ENCODE results near the gene GYPC. TPM values are rescaled to one million over a fixed set of nuclear protein-coding genes. Genes with fewer than 3 reads are reported as not detected.
"Not testable (repeated sequence)": the region's sequence is repeated elsewhere in the genome, so short reads cannot be mapped to it uniquely, and the experiment has no call there.

The GYPC gene
- total RNA-seq, 2 experiments from 2014 or later: 149 to 161 TPM

- no peaks in the 10 kb centered on the region for H3K36me3 Mint-ChIP-seq (ENCODE audit: low read depth)
- no peaks in the 10 kb centered on the region for H3K27me3 Mint-ChIP-seq
- DNase-seq: no peak
- ChIA-PET POLR2A (no interaction called here), CTCF (interaction anchor here (1.5 kb wide), 2 partner anchors 8 to 11 kb away, joined by 6 to 7 read pairs; no protein-coding TSS in a partner anchor)
- peaks cover 6% of the 10 kb centered on the region for H3K4me1 Mint-ChIP-seq
- H3K9me3 Mint-ChIP-seq: peaks cover 10% of the 10 kb centered on the region
- H3K27ac Mint-ChIP-seq: no peak overlapping the region
- no peak overlapping the region for H3K4me3 Mint-ChIP-seq
Measured at GRCh38 chr2:126642031-126642430, 13.9 kb upstream of the GYPC start.

GRCh38 chr2:126643431-126643830, 12.5 kb upstream of the GYPC start:
- Mint-ChIP-seq H3K36me3 (ENCODE audit: low read depth) (no peaks in the 10 kb centered on the region), H3K27ac (no peak overlapping the region), H3K4me3 (no peak overlapping the region), H3K9me3 (peaks cover 10% of the 10 kb centered on the region), H3K4me1 (peaks cover 6% of the 10 kb centered on the region), H3K27me3 (no peaks in the 10 kb centered on the region)
- ChIA-PET POLR2A (no interaction called here), CTCF (interaction anchor here (1.5 kb wide), 2 partner anchors 9 to 10 kb away, joined by 6 to 7 read pairs; no protein-coding TSS in a partner anchor)
- DNase-seq: no peak

- Mint-ChIP-seq H3K4me3 (no peak overlapping the region), H3K36me3 (ENCODE audit: low read depth) (no peaks in the 10 kb centered on the region), H3K27ac (no peak overlapping the region), H3K9me3 (peaks cover 10% of the 10 kb centered on the region), H3K4me1 (peaks cover 6% of the 10 kb centered on the region), H3K27me3 (no peaks in the 10 kb centered on the region)
- CTCF ChIA-PET: no interaction called here
- POLR2A ChIA-PET: no interaction called here
- DNase-seq: no peak
Measured at GRCh38 chr2:126643972-126644371, 12.0 kb upstream of the GYPC start.

- Mint-ChIP-seq H3K4me1 (peaks cover 6% of the 10 kb centered on the region), H3K9me3 (peaks cover 13% of the 10 kb centered on the region)
Measured at GRCh38 chr2:126644630-126645191, 11.2 kb upstream of the GYPC start.

GRCh38 chr2:126645211-126645618, 10.7 kb upstream of the GYPC start:
- H3K36me3 Mint-ChIP-seq (ENCODE audit: low read depth): no peaks in the 10 kb centered on the region
- H3K9me3 Mint-ChIP-seq: peaks cover 13% of the 10 kb centered on the region
- no peaks in the 10 kb centered on the region for H3K27me3 Mint-ChIP-seq
- ChIA-PET POLR2A (no interaction called here), CTCF (interaction anchor here (1.3 kb wide), 1 partner anchor 10 kb away, joined by 4 read pairs; no protein-coding TSS in a partner anchor)
- H3K27ac Mint-ChIP-seq: no peak overlapping the region
- peaks cover 6% of the 10 kb centered on the region for H3K4me1 Mint-ChIP-seq
- no peak overlapping the region for H3K4me3 Mint-ChIP-seq
- DNase-seq: no peak

More at GRCh38 chr2:126644630-126645191, 11.2 kb upstream of the GYPC start:
- DNase-seq: no peak
- POLR2A ChIA-PET: no interaction called here
- H3K27me3 Mint-ChIP-seq: no peaks in the 10 kb centered on the region
- no peaks in the 10 kb centered on the region for H3K36me3 Mint-ChIP-seq (ENCODE audit: low read depth)
- CTCF ChIA-PET: interaction anchor here (1.3 kb wide), 1 partner anchor 10 kb away, joined by 4 read pairs; no protein-coding TSS in a partner anchor
- no peak overlapping the region for H3K4me3 Mint-ChIP-seq
- no peak overlapping the region for H3K27ac Mint-ChIP-seq

GRCh38 chr2:126646026-126646425, 9.9 kb upstream of the GYPC start:
- no peak overlapping the region for H3K27ac Mint-ChIP-seq
- peaks cover 17% of the 10 kb centered on the region for H3K9me3 Mint-ChIP-seq
- CTCF ChIA-PET: interaction anchor here (0.6 to 1.3 kb wide), 2 partner anchors 11 to 807 kb away, joined by 3 to 4 read pairs; no protein-coding TSS in a partner anchor
- no peaks in the 10 kb centered on the region for H3K36me3 Mint-ChIP-seq (ENCODE audit: low read depth)
- POLR2A ChIA-PET: no interaction called here
- H3K27me3 Mint-ChIP-seq: no peaks in the 10 kb centered on the region
- no peak for DNase-seq
- H3K4me3 Mint-ChIP-seq: no peak overlapping the region
- peaks cover 6% of the 10 kb centered on the region for H3K4me1 Mint-ChIP-seq

GRCh38 chr2:126647714-126648344, 8.1 kb upstream of the GYPC start:
- POLR2A ChIA-PET; H3K27ac Mint-ChIP-seq; H3K4me3 Mint-ChIP-seq; H3K27me3 Mint-ChIP-seq; DNase-seq; H3K4me1 Mint-ChIP-seq; CTCF ChIA-PET; H3K36me3 Mint-ChIP-seq (ENCODE audit: low read depth): not testable (repeated sequence)
- peaks cover 19% of the 10 kb centered on the region for H3K9me3 Mint-ChIP-seq

GRCh38 chr2:126648345-126648786, 7.6 kb upstream of the GYPC start:
- CTCF ChIA-PET; H3K4me3 Mint-ChIP-seq; H3K36me3 Mint-ChIP-seq (ENCODE audit: low read depth); POLR2A ChIA-PET; H3K4me1 Mint-ChIP-seq; H3K27ac Mint-ChIP-seq; H3K27me3 Mint-ChIP-seq: not testable (repeated sequence)
- peaks cover 19% of the 10 kb centered on the region for H3K9me3 Mint-ChIP-seq
- DNase-seq: peak; percentile 5

GRCh38 chr2:126649101-126649500, 6.9 kb upstream of the GYPC start:
- Mint-ChIP-seq H3K4me3 (no peak overlapping the region), H3K27ac (no peak overlapping the region), H3K36me3 (ENCODE audit: low read depth) (no peaks in the 10 kb centered on the region), H3K9me3 (peaks cover 19% of the 10 kb centered on the region), H3K4me1 (peaks cover 6% of the 10 kb centered on the region), H3K27me3 (no peaks in the 10 kb centered on the region)
- DNase-seq: no peak
- CTCF ChIA-PET: interaction anchor here (1.3 kb wide), 1 partner anchor 9 kb away, joined by 3 read pairs; no protein-coding TSS in a partner anchor
- POLR2A ChIA-PET: no interaction called here

- peak; percentile 0 for DNase-seq
- H3K27me3 Mint-ChIP-seq: no peaks in the 10 kb centered on the region
- ChIA-PET POLR2A (interaction anchor here (0.5 kb wide), 1 partner anchor 122 kb away, joined by 3 read pairs; no protein-coding TSS in a partner anchor), CTCF (interaction anchor here (1.3 kb wide), 1 partner anchor 23 kb away, joined by 4 read pairs; no protein-coding TSS in a partner anchor)
- no peak overlapping the region for H3K4me3 Mint-ChIP-seq
- peaks cover 12% of the 10 kb centered on the region for H3K9me3 Mint-ChIP-seq
- H3K27ac Mint-ChIP-seq: no peak overlapping the region
- H3K36me3 Mint-ChIP-seq (ENCODE audit: low read depth): no peaks in the 10 kb centered on the region
- peaks cover 12% of the 10 kb centered on the region for H3K4me1 Mint-ChIP-seq
Measured at GRCh38 chr2:126650994-126651393, 5.0 kb upstream of the GYPC start.

- H3K4me1 Mint-ChIP-seq: peaks cover 12% of the 10 kb centered on the region
- POLR2A ChIA-PET: no interaction called here
- H3K27me3 Mint-ChIP-seq: no peaks in the 10 kb centered on the region
- DNase-seq: no peak
- H3K9me3 Mint-ChIP-seq: peaks cover 9% of the 10 kb centered on the region
- no peak overlapping the region for H3K4me3 Mint-ChIP-seq
- H3K36me3 Mint-ChIP-seq (ENCODE audit: low read depth): peaks cover 9% of the 10 kb centered on the region
- CTCF ChIA-PET: interaction anchor here (1.5 kb wide), 1 partner anchor 9 kb away, joined by 7 read pairs; no protein-coding TSS in a partner anchor
- H3K27ac Mint-ChIP-seq: no peak overlapping the region
Measured at GRCh38 chr2:126652323-126652891, 3.6 kb upstream of the GYPC start.

GRCh38 chr2:126653109-126653508, 2.8 kb upstream of the GYPC start:
- no peak overlapping the region for H3K27ac Mint-ChIP-seq
- H3K27me3 Mint-ChIP-seq: no peaks in the 10 kb centered on the region
- POLR2A ChIA-PET: interaction anchor here (0.5 kb wide), 1 partner anchor 873 kb away, joined by 3 read pairs; the partner anchor contains the start of gene IWS1
- DNase-seq: peak; percentile 3
- CTCF ChIA-PET: interaction anchor here (1.5 kb wide), 1 partner anchor 10 kb away, joined by 7 read pairs; no protein-coding TSS in a partner anchor
- peaks cover 9% of the 10 kb centered on the region for H3K9me3 Mint-ChIP-seq
- peaks cover 16% of the 10 kb centered on the region for H3K4me1 Mint-ChIP-seq
- peaks cover 15% of the 10 kb centered on the region for H3K36me3 Mint-ChIP-seq (ENCODE audit: low read depth)
- no peak overlapping the region for H3K4me3 Mint-ChIP-seq

GRCh38 chr2:126653761-126654160, 2.2 kb upstream of the GYPC start:
- Mint-ChIP-seq H3K4me3 (no peak overlapping the region), H3K36me3 (ENCODE audit: low read depth) (peaks cover 18% of the 10 kb centered on the region), H3K27me3 (no peaks in the 10 kb centered on the region), H3K27ac (no peak overlapping the region), H3K9me3 (peaks cover 9% of the 10 kb centered on the region), H3K4me1 (peaks cover 20% of the 10 kb centered on the region)
- POLR2A ChIA-PET: no interaction called here
- CTCF ChIA-PET: interaction anchor here (1.5 kb wide), 1 partner anchor 11 kb away, joined by 7 read pairs; no protein-coding TSS in a partner anchor
- peak; percentile 3 for DNase-seq
